NCI-H2196 treated with DMSO at 0.1 percent for 48 hours (cell line): Measurements from ENCODE around the gene ERCC2.
"Not testable (repeated sequence)": the region's sequence is repeated elsewhere in the genome, so short reads cannot be mapped to it uniquely, and the experiment has no call there.

ENCODE experiments used
- DNase-seq: peaks from one replicate; lab custom pipeline; 2025; ENCODE audit not compliant: unreplicated experiment; lab: John Stamatoyannopoulos, UW

The ERCC2 gene

GRCh38 chr19:45370410-45371204, at the start of gene ERCC2:
Gene ERCC2 (minus strand): TSS chr19:45370573. CDS start chr19:45370540, 33 bp downstream.
- peak; percentile 88 for DNase-seq

DNA sequence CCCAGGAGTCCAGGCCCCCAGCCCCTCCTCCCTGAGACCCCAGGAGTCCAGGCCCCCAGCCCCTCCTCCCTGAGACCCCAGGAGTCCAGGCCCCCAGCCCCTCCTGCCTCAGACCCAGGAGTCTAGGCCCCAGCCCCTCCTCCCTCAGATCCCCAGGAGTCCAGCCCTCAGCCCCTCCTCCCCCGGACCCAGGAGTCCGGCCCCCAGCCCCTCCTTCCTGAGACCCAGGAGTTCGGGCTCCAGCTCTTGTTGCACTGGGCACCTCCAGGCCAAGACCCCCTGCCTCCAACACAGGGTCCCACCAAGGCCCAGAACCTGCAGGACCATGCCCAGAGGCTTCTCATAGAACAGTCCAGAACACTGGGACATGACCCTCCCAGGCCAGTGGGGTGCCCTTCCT, 49.5 kb upstream of the ERCC2 start:
- no peak for DNase-seq

DNA sequence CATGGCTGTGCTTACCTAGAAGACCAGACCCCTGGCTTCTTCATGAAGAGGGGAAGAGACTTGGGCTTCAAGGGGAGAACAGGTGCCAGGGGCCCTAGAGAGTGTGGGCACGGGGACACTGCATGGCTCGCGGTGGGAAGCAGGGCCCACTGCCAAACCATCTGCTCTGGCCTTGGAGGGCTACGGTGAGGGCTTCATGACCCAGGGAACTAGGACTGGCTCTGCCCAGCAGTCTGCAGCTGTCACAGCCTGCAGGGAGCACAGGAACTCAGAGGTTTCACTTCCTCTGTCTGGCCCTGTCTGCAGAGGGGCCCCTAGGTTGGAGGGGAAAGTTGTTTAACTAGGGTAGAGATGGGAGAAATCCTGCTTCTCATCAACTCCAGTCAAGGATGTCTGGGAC, 49.0 kb upstream of the ERCC2 start:
- DNase-seq: no peak

DNA sequence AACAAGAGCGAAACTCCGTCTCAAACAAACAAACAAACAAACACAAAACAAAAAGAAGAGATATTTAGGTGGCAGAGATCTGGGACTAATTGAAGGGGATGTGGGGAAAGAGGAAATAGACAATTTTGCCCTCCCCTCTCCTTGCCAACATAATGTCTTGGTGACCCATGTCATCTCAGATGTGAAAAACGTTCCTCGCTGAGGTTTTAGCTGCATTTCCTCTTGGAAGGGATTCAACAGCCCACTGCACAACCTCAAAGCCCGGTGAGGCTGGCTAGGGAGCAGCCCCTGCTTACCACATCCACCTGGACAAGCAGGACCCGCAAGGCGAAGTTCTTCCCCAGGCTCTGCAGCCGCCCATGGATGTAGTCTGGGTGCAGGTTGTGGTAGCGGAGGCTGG, 48.4 kb upstream of the ERCC2 start:
- DNase-seq: no peak

- no peak for DNase-seq
Observed at GRCh38 chr19:45417151-45417550, 46.8 kb upstream of the ERCC2 start.

DNA sequence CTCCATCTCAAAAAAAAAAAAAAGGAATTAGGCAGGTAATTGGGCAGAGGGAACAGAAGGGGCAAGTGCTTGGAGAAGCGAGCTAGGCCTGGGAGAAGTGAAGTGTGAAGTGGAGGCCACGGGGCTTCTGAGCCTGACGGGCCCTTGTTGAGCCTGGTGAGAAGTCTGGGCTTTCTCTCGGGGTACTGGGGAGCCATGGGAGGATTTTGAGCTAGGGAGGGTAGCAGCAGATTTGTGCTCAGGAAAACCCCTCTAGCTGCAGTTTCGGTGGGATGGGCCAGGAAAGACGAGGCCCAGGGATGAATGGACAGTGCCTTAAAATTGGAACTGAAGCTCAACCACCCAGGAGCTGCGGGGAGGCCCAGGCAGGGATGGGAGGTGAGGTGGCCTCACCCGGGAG, 44.1 kb upstream of the ERCC2 start:
- DNase-seq: no peak

DNA sequence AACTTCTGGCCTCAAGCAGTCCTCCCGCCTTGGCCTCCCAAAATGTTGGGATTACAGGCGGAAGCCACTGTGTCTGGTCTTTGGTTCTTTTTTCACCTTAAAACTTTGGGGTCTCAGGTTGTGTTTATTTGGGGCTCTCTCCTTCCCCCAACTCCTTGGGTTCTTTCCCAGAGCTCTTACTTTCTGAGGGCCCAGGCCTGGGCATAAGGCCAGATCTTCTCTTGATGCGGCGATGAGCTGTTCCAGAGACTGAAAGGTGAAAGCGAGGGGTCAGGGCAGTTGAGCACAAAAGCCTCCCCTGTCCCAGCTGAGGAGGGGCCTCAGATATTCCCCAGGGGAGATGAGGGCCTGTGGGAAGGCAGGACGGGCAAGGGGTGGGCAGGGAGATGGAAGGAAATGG, 43.1 kb upstream of the ERCC2 start:
- no peak for DNase-seq

- not testable (repeated sequence) for DNase-seq
Observed at GRCh38 chr19:45410330-45410729, 40.0 kb upstream of the ERCC2 start.

GRCh38 chr19:45409557-45409920, 39.2 kb upstream of the ERCC2 start:
- DNase-seq: no peak

DNA sequence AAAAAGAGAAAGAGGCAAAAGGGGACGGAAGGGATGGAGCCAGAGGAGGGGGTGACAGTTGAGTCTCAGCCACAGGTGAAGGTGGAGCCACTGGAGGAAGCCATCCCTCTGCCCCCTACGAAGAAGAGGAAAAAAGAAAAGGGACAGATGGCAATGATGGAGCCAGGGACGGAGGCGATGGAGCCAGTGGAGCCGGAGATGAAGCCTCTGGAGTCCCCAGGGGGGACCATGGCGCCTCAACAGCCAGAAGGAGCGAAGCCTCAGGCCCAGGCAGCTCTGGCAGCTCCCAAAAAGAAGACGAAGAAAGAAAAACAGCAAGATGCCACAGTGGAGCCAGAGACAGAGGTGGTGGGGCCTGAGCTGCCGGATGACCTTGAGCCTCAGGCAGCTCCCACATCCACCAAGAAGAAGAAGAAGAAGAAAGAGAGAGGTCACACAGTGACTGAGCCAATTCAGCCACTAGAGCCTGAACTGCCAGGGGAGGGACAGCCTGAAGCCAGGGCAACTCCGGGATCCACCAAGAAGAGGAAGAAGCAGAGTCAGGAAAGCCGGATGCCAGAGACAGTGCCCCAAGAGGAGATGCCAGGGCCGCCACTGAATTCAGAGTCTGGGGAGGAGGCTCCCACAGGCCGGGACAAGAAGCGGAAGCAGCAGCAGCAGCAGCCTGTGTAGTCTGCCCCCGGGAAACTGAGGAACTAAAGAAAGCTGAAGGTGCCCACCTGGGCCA, 38.6 kb upstream of the ERCC2 start:
- DNase-seq: no peak

GRCh38 chr19:45408121-45408520, 37.7 kb upstream of the ERCC2 start:
- DNase-seq: no peak

DNA sequence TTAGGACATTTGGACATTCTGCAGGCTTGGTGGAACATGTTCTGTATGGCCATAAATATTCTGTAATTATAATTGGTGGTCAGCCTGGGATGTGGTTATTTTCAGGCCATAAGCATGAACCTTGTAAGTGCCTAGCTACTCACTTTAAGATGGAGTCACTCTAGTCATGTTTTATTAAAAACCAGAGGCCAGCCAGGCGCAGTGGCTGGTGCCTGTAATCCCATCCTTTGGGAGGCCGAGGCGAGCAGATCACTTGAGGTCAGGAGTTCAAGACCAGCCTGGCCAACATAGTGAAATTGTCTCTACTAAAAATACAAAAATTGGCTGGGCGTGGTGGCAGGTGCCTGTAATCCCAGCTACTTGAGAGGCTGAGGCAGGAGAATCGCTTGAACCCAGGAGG, 37.2 kb upstream of the ERCC2 start:
- DNase-seq: not testable (repeated sequence)

GRCh38 chr19:45407091-45407375, 36.7 kb upstream of the ERCC2 start:
- DNase-seq: no peak

DNA sequence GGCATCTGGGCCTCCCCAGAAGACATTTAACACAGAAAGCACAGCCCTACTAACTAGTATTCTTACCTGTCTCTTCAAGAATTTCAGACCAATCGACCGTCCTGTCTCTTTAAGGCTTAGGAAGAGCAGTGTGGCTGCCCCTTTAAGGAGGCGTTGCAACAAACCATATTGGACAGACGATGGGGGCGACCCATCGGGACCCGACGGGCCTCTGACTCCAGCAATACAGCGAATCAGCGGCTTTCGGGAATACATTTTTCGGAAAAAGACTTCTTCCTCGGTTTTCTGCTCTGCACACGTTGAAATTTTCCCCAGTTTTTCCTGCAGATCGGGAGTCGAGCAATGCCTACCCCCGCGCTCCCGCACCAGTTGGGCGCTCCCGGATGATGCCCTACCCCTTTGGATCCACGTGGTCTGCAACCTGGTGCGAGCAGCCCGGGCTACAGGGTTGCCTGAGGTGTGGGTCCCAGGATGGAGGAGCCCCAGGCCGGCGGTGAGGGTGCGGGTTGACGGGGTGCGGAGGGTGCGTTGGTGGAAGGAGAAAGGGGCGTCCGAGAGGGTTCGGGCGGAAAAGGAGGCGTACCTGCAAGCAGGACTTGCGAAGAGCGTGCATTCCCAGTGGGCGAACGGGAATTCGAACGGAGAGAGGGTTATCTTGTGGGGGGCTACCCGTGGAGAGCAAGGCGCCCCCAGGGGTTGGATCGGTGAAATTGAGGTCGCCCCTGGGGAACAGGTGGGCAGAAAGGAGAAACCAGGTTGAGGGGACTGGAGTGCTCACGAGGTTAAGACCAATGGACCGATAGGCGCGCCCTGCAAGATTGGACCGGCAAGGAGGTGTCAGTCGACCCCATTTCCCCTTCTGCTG, 36.1 kb upstream of the ERCC2 start, which contains the start of gene POLR1G:
TSS of gene POLR1G (plus strand) at position 419 of the 865 bp plus-strand sequence. CDS start at position 472, 53 bp downstream.
- peak; percentile 90 for DNase-seq

- peak; percentile 85 for DNase-seq
Observed at GRCh38 chr19:45405435-45406225, 35.3 kb upstream of the ERCC2 start.

GRCh38 chr19:45404557-45405434, 34.4 kb upstream of the ERCC2 start, which contains the start of gene PPP1R13L:
Gene PPP1R13L (minus strand): TSS chr19:45405069. CDS start chr19:45398318, 6,751 bp downstream.
- DNase-seq: peak; percentile 57

GRCh38 chr19:45403781-45404556, 33.6 kb upstream of the ERCC2 start:
- no peak for DNase-seq

GRCh38 chr19:45403272-45403671, 32.9 kb upstream of the ERCC2 start:
- DNase-seq: no peak
